DMS 273 treated with DMSO at 0.1 percent for 48 hours (cell line): Measurements from ENCODE around the gene PDGFA.

Source experiments
- DNase-seq: peaks from one replicate; lab custom pipeline; 2025; lab: John Stamatoyannopoulos, UW

The PDGFA gene

DNA sequence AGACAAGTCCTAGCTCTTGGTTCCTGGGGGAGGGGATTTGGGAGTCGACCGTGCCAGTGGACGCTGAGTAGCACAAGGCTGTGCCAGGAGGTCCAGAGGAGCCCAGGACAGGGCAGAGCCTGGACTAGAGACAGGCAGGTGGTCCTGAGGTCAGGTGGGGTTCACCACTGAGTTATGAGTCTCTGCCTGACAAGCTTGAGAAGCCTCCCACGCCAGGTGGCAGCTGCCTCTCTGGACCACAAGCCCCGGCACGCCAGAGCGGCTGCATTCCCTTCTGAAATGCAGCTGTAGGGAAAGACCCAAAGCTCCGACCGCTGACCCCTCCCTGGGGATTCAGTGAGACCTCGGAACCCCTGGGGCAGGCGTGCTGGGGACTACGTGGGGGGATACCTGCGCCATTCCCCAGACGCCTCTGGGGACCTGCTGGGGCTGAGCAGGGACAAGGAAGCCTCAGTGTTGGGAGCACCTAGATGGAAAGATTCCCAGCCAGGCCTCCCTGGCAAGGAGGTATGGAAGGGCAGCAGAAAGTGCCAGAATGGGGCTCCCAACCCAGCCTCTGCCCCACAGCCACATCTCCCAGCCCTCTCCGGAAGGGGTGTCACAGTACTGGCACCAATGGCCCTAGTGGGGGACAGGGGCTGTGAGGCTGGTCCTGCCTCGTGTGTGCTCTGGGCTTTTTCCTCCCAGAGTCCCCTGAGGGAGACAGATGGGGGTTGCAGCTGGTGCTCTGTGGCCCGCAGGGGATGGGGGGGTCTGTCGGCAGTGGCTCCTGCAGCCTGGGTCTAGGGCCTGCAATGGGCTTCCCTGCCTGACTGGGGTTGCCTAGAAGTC, 29.0 kb downstream of the PDGFA start:
- peak; percentile 74 for DNase-seq

DNA sequence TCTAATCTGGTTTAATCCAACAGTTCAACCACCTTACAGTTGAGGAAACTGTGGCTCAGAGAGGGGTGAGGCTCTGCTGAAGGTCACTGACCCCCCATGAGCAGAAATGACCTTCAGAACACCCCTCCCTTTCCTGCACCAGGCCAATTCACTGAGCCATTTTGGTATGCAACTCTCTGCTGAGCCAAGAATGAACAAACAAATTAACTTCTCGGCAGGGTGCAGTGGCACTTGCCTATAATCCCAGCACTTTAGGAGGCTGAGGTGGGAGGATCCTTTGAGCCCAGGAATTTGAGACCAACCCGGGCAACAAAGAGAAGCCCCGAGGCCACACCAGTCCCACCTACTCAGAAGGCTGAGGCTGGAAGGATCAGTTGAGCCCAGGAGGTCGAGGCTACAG, 29.8 kb downstream of the PDGFA start:
- no peak for DNase-seq

DNA sequence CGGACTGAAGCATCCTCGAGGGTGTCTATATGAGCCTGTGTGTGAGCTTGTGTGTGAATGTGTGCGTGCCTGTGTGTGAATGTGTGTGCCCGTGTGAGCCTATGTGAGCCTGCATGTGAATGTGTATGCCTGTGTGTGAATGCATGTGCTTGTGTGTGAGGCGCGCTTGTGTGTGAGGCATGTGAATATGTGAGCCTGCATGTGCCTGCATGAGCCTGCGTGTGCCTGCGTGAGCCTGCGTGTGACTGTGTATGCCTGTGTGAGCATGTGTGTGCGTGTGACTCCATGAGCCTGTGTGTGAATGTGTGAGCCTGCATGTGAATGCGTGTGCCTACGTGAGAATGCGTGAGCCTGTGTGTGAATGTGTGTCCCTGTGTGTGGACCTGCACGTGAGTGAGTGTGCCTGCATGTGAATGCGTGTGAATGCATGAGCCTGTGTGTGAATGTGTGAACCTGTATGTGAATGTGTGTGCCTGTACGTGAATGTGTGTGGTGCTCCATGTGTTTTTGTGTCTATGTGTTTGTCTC, 33.4 kb downstream of the PDGFA start:
- no peak for DNase-seq

DNA sequence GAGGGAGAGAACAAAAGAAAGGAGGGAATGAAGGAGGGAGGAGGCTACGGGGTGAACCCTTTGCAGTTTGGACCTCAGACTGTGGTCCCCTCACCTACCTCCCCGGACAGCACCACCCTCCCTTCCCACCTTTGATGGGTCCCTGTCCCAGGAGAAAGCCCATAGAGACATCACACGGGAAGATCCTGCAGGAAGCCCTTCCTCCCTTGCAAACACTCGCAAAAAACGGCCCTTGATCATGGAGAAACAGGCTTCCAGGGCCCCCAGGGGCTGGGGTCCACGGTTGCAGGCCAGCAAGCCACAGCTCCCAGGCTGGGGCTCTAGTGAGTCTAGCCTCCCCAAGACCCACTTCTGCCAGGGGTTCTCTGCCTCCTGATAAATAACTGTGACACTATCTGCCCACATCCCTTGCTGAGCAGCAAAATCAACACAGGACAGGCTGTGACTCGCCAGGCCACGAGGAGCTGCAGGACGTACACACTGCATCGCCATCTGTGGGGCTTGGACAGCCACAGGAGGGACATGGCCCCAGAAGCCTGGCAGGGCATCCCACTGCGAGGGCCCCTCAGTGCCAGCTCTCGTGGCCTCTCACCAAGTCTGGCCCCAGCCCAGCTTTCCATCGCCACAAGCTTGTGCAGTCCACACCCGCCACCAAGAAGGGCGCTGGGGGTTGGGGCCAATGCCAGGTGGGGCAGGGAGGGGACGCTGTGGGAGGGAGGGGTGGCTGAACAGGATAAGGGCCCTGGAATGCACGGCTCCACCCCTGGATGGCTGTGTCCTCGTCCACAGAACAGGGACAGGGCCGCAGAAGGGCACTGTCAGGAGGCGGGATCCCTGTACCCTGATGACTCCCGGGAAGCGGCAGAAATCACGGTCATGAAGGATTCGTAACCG, 34.2 kb downstream of the PDGFA start:
- DNase-seq, result no peak

DNA sequence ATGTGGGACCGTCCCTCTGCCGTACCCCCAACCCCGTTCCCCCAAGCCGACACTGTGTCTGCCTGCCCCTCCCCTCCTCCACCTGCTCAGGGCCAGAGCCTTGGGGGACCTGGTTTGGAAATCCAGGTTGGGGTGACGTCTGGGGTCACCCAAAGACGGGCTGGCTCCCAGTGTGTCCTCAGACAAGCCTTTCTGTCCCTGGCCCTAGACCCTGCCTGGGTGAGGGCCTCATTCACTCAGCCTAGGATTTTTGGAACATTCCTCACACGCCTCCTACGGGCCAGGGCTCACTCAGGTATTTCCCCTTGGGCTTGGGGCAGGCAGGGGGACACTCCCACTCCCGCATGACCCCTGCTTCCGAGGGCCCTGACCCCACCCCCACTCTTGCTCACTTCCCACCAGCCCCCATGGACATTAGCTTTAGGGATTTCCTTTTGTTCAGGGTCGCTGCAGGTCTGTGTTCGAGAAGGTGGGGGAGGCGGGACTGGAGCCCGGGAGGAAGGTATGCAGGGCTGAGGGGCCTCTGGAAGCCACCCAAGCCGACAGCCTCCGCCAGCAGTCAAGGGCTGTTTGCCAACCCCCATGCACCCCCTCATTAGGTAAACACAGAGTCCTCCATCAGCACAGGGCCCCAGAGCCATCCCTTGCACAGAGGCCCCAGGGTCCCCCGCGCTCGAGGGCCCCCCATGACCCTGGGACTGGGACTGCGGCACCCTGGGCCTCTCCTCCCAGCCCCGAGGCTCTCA, 35.1 kb downstream of the PDGFA start:
- no peak for DNase-seq

DNA sequence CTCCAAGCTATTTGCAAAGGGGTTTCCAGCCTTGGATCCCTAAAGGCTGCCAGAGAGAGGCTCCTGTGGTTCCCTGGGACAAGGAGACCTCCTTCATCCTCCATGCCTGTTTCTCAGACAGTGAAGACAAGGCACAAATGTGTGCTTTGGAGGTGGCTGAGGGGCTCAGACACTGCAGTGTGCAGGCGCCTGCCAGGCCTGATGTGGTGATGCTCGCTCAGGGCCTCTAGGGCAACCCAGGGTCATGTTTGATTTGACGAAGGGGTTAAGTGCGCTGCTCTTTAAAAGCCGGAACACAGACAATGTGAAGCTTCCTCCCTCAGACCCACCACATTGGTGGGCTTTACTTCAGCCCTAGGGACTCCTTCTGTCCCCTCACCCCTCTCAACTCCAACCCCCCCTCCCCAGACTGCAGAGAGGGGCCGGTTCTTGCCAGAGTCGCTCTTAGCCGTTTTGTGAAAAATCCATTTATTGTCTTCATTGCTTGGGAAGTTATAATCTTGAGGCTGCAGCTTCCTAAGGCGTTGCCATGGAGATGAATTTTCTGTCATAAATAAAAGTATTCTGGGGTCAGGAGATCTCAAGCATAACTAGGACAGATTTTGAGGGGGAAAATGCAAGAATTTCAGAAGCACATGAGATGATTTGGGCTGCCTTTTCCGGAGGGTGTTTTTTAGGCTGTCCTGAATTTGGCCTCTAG, 35.8 kb downstream of the PDGFA start:
- no peak for DNase-seq

DNA sequence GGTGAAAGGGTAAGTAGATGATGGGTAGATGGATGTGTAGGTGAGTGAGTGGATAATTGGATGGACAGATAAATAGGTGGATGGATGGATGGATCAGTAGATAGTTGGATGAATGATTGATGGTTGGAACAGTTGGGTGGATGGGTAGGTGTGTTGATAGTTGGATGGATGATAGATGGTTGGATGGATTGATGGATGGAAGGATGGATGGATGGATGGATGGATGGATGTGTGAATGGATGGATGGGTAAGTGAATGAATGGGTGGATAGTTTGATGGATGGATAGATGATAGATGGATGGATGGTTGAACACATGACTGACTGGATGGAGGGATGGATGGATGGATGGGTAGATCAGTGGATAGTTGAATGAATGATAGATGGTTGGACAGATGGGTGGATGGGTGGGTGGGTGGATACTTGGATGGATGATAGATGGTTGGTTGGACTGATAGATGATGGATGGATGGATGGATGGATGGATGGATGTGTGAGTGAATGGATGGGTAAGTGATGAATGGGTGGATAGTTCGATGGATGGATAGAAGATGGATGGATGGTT, 37.0 kb downstream of the PDGFA start:
- no peak for DNase-seq

DNA sequence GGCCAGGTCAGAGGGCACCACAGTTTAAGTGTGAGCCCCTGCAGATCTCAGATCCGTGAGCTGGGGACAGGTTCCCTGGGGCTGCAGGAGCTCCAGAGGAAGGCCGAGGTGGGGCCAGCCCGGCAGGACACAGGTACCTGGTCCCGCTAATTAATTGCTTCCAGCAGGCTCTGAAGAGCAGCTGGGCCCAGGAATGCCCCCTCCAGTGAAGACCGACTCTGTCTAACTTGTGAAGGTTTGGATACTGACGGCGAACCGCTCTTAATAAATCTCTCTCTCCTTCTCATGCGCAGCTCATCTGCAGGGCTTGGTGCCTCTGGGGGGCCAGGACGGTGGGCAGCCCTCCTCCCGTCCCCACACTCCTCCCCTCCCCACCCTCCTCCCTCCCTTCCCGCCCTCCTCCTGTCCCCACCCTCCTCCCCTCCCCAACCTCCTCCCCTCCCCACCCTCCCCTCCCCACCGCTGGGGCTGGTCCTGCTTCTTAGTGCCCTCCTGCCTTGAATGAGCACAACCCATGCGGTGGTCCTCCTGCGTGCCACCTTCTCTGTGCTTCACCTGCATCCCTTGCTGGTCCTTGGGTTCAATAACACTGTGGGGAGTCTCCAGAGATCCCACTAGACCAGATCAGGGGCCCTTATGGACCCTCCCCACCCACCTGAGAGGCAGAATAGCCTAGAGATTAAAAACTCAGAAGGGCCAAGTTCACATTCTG, 38.3 kb downstream of the PDGFA start:
- no peak for DNase-seq

DNA sequence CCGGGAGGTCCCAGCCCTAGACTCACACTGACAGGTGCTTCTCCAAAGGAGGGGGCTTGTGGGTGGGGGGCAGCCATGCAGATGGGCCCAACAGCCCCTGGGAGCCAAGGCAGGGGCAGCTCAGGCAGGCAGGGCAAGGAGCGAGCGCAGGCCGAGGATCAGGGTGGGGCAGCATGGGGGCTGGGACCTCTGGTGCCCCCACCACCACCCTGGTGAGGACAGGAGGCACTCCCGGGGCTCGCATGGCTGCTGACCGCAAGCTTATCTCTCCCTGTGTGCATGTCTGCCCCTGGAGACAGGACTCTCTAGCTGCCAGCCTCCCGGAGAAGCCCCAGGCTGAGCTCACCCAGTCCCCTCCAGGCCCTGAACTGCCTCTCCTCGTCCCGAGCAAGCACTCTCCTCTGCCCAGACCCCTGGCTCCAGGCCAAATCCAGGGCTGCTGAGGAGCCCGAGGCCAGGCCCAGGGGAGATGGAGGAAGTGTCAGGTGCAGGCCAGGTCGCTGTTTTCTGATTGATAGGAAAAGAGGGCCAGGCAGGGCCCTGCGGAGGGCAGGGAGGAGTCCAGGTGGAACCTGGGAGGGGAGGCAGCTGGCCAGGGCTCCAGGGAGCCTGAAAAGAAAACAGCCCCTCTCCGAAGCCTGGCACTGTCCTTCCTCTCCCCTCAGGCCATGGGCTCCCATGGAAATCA, 39.0 kb downstream of the PDGFA start:
- no peak for DNase-seq

DNA sequence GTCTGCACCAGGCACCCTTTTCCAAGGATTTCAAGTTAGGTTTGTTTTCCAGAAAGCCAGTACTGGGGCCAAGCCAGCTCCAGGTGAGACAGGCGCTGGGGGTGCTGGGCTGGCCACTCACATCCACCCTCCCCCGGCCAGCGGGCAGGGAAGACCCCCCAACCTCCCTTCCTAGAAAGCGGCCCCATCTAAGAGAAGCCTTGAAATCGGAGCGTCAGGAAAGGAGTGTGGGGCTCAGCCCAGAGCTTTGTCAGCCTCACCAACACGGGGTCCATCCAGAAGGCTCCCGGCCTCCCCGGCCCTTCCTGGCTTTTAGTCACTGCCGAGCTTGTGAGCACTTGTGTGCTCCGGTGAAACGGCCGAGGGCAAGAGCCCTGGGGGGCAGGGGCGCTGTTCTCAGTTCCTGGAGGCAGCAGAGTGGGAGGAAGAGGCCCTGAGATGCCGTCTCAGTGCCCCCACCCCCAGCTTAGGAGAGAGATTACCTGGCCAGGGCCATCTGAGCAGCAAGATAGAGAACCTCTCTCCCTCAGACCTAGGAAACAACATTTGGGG, 39.6 kb downstream of the PDGFA start:
- no peak for DNase-seq

DNA sequence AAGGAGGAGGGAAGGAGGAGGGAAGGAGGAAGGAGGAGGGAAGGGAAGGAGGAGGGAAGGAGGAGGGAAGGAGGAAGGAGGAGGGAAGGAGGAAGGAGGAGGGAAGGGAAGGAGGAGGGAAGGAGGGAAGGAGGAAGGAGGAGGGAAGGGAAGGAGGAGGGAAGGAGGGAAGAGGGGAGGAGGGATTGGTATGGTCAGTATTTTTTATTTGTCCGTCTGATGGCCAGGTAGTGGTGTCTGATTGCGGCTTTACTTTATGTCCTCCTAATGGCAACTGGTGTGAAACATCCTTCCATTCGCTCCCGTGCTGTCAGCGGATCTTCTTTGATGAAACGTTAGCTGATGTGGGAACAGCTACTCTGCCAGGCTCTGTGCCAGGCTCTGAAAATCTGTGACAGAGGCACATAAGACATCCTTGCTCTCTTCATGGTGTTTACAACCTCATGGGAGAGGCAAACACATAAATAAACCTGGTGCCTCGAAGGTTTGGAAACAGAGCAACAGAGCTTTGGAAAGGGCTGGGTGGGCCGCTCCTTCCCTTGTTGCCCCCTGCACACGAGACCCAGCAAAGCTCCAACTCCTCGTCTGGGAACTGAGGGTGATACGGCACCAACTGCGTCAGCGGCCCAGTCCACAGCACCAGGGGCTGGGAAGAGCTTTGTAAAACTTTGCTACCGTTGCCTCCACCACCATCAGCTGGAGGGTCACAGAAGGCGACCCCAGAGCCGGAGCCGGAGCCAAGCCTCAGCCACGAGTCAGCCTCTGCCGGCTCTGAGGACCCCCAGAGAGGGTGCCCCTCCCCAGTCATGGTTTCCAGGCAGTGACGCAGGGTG, 40.3 kb downstream of the PDGFA start:
- DNase-seq, result no peak

DNA sequence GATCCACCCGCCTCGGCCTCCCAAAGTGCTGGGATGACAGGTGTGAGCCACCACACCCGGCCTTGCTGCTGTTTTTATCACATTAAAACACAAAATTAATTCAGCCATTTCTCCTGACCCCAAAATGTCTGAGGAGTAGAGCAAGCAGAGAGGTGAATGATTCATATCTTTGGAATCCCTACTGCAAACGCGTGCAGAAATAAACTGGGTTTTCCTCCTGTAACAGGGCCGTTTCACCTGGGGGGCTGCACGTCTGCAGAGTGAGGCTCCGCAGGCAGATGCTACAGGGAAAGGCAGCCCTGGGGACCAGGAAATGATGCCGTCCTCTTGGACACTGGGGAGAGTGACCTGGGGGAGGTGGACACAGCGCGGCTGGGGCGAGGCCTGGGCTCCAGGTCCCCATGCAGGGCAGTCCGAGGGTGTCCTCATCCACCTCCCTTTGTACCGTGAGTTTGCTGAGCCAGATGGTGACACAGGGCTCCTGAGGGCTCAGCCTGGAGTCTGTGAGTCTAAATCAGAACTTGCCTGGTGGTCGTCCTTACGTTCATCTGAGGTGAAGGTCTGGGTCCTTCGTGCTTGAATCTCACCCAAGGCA, 41.9 kb downstream of the PDGFA start:
- no peak for DNase-seq

DNA sequence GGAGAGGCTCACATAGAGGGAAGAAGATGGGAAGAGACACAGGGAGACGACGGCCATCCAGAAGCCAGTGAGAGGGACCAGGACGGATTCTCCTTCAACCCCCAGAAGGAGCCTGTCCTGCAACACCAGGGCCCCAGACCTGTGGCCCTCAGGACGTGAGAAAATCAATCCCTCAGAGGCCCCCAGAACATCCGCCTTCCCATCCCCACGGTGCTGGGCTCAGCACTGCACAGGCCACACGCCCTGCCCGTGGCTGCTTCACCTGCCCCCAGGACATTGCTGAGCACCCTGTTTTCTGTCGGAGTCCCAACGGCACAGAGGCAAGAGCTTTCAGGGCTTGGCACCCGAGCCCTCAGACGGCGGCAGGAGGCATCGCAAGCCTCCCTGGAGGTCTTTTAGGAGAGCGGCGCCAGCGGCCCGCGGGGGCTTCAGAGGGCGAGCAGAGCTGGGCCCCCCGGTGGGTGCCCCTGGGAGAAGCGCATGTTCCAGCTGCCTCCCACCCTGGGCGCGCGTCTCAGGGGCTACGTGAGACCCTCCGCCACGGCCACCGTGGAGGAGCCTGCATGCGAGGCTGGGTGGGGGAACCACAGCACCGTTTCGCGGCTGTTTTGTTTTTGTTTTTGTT, 42.8 kb downstream of the PDGFA start:
- no peak for DNase-seq

DNA sequence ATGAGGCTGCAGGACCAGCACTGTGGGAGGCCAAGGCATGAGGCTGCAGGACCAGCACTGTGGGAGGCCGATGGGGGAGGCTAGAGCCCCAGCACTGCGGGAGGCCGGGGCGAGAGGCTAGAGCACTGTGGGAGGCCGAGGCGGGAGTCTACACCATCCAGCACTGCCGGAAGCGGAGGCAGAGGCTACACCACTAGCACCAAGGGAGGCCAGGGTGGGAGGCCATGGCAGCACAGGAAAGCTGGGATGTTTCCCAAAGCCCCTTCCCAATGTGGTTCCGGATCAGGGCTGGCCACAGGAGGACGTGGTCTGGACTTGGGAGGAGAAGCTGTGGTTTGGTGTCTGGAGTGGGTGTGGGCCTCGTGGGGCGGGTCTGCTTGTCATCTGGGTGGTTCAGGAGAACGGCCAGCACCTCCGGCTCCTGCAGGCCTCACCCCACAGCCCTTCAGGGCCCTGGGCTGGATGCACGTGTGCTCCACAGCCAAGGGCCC, 43.6 kb downstream of the PDGFA start:
- DNase-seq, result no peak

DNA sequence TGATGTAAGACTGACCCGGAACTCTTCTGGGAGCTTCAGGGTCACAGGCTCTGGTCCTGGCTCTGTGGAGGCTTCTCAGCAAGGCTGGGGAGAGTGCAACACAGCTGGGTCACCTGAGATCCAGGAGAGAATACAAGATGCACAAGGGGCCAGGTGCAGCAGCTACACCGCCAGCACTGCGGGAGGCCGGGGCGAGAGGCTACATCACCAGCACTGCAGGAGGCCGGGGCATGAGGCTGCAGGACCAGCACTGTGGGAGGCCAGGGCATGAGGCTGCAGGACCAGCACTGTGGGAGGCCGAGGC, 44.3 kb downstream of the PDGFA start:
- DNase-seq, result no peak

DNA sequence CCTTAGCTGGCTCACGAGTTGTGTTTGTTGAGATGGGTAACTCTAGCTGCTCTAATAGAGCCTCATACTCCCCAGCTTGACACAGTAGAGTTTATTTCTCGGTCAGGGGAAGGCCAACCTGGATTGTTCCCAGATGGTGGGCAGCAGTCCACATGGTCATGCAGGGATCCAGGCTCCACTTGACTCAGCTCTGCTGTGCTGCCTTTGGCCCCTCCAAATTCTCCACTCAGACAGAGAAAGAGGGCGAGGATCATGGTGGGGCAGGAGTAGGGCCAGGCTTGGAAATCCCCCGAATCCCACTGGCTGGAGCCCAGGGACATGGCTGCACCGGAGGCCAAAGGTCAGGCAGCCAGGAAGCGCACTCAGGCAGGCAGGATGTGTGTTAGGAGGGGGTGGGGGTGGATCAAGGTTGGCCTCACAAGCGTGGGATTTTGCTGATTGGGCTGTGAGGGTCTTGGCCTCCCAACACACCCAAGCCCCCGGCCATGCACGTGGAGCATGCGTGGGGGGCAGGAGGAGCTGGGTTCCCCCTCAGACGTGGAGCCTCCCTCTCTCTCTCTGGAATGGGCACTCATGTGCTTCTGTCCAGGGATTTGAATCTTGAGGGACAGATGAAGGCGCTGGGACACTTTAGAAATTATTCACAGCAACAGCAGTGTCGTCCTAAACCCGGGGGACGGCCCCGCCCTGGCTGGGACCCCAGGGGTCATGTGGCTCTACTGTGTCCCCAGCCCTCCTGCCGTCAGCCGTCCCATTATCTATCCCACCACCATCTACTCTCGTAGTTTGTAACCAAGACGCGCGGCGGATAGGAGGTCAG, 44.8 kb downstream of the PDGFA start:
- DNase-seq, result no peak
